GM10266 (cell line): ENCODE results near the gene PPARA.
"Not testable (repeated sequence)": the region's sequence is repeated elsewhere in the genome, so short reads cannot be mapped to it uniquely, and the experiment has no call there.

ENCODE experiments used
- DNase-seq: peaks from one replicate; pipeline ENCODE4 v3.0.0; 2012; ENCODE audit errors: extremely low spot score
- TF ChIP-seq, protein P1 (sequence below): IDR thresholded peaks from 2 replicates; pipeline ENCODE4 v1.5.1; 2012; ENCODE audit warnings: mild to moderate bottlenecking, low read depth; ENCODE audit not compliant: control insufficient read depth, insufficient read depth; ENCODE audit errors: missing control alignments

PPARA gene

DNA sequence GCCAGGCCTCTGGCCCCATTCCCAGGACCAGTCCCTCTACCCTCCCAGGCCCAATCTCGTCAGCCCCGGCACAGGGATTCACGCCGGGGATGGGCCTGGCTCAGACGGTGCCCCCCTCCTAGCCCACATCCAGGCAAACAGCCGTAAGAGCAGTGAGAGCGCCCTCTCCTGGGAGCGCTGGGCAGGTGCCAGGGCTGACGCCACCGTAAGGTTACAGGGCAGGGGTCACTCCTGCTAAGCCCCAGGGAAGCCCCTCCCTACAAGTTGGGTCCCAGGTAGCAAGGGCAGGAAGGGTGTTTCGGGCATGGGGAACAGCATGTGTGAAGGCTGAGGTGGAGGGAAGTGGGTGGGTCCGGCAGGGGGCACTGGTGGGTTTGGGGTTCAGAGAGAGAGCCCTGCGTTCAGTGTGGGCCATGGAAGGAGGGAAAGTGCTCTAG is 19.2 kb upstream of the PPARA start:
- TF ChIP-seq, protein P1, sequence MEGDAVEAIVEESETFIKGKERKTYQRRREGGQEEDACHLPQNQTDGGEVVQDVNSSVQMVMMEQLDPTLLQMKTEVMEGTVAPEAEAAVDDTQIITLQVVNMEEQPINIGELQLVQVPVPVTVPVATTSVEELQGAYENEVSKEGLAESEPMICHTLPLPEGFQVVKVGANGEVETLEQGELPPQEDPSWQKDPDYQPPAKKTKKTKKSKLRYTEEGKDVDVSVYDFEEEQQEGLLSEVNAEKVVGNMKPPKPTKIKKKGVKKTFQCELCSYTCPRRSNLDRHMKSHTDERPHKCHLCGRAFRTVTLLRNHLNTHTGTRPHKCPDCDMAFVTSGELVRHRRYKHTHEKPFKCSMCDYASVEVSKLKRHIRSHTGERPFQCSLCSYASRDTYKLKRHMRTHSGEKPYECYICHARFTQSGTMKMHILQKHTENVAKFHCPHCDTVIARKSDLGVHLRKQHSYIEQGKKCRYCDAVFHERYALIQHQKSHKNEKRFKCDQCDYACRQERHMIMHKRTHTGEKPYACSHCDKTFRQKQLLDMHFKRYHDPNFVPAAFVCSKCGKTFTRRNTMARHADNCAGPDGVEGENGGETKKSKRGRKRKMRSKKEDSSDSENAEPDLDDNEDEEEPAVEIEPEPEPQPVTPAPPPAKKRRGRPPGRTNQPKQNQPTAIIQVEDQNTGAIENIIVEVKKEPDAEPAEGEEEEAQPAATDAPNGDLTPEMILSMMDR, result peak; percentile 20
- DNase-seq, result no peak

GRCh38 chr22:46132193-46132829 is 18.0 kb upstream of the PPARA start:
- not testable (repeated sequence) for DNase-seq

- DNase-seq, result no peak
- TF ChIP-seq, protein P1, result no peak
Measured at GRCh38 chr22:46132830-46133587, 17.3 kb upstream of the PPARA start.

DNA sequence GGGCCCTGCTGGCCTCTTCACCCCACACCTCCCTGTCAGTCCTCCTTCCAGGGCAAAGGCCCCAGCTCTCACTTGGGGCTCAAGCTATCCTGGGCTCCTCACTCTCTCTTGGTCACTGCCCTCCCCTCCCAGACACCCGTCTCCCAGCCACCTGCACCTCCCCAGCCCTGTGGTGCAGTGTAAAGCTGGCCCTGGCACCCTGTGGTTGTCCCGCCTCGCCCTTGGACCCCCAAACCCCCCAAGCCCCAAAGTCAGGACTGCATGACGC is 16.8 kb upstream of the PPARA start:
- DNase-seq, result no peak
- TF ChIP-seq, protein P1, result no peak

DNA sequence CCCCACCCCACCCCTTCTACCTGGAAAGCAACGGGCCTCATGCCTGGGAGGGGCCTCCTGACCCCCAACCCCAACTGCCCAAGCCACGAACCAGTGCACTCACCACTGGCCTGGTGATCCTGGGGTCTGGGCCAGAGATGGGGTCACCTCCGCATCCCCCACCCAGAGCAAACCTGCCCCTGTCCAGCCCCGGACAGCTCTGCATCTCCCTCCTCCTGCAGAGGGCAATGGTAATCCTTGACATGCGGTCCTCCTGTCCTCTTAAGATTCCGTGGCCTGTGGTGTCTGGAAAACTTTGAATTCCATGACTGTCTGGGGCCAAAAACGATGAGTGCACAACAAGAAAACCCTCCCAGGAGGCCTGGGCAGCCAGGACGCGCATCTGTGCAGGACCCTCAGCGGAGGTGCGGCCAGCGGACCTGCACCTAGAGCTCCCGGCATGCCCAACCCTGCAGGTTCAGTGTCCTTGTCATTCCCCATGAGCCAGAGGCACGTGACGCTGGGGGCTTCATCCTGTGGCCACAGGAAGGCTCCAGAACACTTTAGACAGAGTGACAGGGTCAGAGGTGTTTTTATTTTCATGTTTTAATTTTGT is 16.1 kb upstream of the PPARA start:
- TF ChIP-seq, protein P1, result no peak
- DNase-seq, result no peak

DNA sequence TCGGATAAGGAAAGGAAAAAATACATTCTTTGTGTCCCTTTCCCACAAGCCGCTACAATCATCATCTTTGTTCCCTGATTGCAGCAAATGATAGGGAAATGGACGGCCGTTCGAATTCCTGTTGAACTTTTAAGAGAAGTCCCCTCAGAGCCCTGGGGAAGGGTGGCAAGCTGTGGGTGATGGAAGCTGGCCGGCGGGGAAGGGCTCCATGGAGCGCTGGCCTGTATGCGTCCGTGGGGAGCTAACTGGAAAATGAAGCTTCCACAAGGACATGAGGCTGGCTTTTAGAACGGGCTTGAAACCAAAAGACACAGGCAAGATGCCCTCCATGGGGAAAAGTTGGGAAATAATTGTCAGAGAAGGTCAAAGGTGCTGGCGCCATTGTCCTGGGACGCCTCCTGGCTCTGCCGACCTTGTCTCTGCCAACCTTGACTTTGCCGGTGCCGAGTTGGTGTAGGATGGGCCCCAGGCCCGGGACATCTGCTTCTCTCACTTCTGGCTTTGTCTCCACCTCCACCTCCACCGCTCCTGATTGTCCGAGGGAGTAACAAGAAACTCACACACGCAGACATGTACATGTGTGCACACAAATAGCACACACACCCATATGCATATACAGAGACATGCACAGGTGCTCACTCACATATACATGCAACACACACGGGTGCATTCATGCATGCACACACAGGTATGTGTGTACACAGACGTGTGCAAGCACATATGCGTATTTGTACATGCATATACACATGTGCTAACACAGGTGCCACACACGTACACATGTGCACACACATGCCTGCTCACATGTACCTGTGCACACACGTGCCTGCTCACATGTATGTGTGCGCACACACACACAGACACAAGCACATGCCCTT is 14.5 kb upstream of the PPARA start:
- DNase-seq, result no peak
- TF ChIP-seq, protein P1, result no peak

- TF ChIP-seq, protein P1, result no peak
- no peak for DNase-seq
Measured at GRCh38 chr22:46136486-46137217, 13.7 kb upstream of the PPARA start.
